KOPT-K1 (cell line): ENCODE measurements around the gene PATL1.
"Not testable (repeated sequence)": the region's sequence is repeated elsewhere in the genome, so short reads cannot be mapped to it uniquely, and the experiment has no call there.

Experiments used
- H3K27ac ChIP-seq: fragments of 200-600 bp; sonication (generic); 2 replicates; pipeline ENCODE4 v1.5.1; 2016; ENCODE audit warnings: antibody characterized with exemption, mild to moderate bottlenecking, low read depth, low read length; ENCODE audit not compliant: poor library complexity, severe bottlenecking
- H3K36me3 ChIP-seq: fragments of 200-600 bp; sonication (generic); 2 replicates; pipeline ENCODE4 v1.5.1; 2017; ENCODE audit warnings: antibody characterized with exemption, mild to moderate bottlenecking, low read length, moderate library complexity; ENCODE audit not compliant: insufficient read depth
- H3K9me3 ChIP-seq: fragments of 200-600 bp; sonication (generic); 2 replicates; pipeline ENCODE4 v1.5.1; 2017; ENCODE audit warnings: antibody characterized with exemption, low read length, mild to moderate bottlenecking; ENCODE audit not compliant: insufficient read depth, poor library complexity, severe bottlenecking

The PATL1 gene

DNA sequence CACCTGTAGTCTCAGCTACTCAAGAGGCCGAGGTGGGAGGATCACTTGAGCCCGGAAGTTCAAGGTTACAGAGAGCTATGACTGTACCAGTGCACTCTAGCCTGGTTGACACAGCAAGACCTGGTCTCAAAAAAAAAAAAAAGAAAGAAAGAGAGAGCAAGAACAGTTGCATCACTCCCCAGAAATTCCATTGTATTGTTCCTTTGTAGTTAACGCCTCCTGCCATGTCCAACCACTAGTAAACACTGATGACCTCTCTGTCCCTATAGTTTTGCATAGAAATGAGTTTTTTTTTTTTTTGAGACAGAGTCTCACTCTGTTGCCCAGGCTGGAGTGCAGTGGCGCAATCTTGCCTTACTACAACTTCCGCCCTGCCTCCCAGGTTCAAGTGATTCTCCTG lies 10.8 kb downstream of the PATL1 start:
- Histone ChIP-seq H3K9me3 (no peaks in the 10 kb centered on the region), H3K36me3 (peaks cover 100% of the 10 kb centered on the region), H3K27ac (no peak overlapping the region)

DNA sequence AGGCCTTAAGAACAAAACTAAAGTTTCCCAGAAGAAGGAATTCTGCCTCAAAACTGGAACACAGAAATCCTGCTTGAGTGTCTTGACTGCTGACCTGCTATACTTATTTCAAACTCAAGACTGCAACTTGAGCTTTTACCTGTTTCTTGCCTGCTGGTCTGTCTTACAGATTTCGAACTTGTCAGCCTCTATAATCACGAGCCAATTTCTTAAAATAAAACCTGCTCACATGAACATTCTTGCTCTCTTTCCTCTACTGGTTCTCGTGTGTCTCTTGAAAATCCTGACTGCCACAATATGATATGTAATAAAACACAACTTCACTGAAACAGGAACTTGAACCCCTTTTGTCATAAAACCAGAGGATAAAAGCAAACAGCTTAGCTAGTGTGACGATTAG lies 13.9 kb downstream of the PATL1 start:
- H3K9me3 ChIP-seq = no peaks in the 10 kb centered on the region
- H3K36me3 ChIP-seq = peaks cover 100% of the 10 kb centered on the region

DNA sequence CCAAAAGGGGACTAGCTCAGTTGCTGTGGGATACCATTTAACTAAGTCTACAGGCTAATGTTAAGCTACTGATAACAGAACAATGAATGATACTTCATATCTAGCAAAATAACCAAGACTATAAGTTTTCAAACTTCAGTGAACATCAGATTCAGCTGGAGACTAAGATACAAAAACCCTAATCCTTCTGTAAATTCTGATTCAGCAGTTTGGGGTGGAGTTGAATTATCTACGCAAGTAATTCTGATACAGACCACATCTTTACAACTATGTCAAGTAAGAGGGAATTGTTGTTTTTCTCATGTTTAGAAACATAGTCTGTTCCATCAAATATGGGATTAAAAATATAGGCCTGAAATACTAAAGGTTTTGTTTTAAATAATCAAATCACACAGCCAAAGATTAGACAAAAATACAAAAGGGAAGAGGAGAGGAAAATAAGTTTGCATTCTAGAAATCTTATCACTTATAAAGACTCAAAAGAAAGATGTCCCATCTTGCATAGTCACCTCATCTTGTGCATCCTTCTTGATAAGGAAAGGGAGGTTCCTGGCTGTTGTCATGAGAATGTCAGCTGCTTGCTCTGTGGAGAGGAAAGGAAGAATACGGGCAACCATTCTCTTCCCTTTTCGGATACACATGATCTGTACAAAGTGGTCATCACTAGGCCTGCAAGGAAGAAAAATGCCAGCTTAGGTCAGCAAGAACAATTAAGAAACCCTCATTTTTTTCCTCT lies 21.4 kb downstream of the PATL1 start:
- peaks cover 98% of the 10 kb centered on the region for H3K36me3 ChIP-seq
- H3K9me3 ChIP-seq = no peaks in the 10 kb centered on the region
- no peak overlapping the region for H3K27ac ChIP-seq

More for the DNA sequence above, 13.9 kb downstream of the PATL1 start:
- H3K27ac ChIP-seq = no peak overlapping the region

DNA sequence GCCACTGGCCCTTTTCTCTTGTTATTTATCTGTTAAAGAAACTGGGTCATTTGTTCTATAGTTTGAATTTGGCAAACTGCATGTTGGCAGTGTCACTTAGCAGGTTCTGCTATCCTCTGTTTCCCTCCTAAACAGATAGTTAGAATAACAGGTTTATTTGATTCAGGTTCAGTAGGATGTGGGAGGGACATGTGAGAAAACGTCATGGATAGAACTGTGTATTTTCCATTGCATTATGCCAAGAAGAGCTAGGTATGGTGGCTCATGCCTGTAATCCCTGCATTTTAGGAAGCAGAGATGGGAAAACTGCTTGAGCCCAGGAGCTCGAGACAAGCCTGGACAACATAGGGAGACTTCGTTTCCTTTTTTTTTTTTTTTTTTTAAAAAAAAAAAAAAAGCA lies 24.3 kb downstream of the PATL1 start:
- peaks cover 98% of the 10 kb centered on the region for H3K36me3 ChIP-seq
- H3K9me3 ChIP-seq = no peaks in the 10 kb centered on the region
- no peak overlapping the region for H3K27ac ChIP-seq

DNA sequence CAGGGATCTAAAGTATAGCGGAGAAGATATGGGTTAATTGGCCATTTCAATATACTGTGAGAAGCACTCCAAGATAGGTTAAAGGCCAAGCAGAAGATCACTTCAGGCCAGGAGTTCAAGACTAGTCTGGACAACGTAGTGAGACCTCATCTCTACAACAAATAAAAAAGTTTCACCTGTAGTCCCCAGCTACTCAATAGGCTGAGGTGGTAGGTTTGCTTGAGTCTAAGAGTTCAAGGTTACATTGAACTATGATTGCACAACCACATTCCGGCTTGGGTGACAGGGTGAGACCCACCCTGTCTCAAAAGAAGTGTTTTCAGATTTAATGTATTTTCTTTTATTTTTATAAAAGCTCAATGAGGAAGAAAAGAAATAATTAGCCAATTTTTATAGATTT lies 25.4 kb downstream of the PATL1 start:
- no peaks in the 10 kb centered on the region for H3K9me3 ChIP-seq
- H3K36me3 ChIP-seq = peaks cover 98% of the 10 kb centered on the region
- no peak overlapping the region for H3K27ac ChIP-seq

DNA sequence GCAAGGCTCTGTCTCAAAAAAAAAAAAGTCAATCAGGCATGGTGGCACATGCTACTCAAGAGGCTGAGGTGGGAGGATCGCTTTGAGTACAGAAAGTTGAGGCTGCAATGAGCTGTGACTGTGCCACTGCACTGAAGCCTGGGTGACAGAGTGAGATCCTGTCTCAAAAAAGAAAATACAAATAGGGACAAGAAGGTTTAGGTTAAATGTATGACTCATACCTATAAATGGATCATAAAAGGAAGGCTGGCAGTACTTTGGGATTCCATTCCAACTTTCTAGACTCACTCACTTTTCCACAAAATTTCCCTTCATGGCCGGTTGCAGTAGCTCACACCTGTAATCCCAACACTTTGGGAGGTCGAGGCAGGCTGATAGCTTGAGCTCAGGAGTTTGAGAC lies 27.7 kb downstream of the PATL1 start:
- Histone ChIP-seq H3K36me3 (peaks cover 97% of the 10 kb centered on the region), H3K27ac (no peak overlapping the region), H3K9me3 (no peaks in the 10 kb centered on the region)

DNA sequence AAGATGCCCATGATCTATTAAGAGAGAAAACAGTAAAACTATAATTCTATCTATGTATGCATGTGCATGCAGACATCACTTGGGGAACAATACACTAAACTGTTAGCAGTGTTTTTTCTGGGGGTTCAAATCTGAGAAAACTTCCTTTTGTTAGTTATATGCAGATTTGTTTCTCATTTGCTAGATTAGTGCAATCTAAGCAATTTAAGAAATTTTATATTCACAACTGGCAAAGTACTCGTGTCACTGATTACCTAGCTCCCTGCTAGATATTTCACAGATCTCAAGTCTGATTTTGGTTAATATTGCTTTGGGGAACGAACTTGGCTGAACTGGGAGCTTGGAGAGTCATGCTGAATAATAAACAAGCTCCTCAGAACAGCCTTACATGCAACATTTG lies 38.3 kb downstream of the PATL1 start:
- no peak overlapping the region for H3K27ac ChIP-seq
- peaks cover 20% of the 10 kb centered on the region for H3K36me3 ChIP-seq
- H3K9me3 ChIP-seq = no peaks in the 10 kb centered on the region

DNA sequence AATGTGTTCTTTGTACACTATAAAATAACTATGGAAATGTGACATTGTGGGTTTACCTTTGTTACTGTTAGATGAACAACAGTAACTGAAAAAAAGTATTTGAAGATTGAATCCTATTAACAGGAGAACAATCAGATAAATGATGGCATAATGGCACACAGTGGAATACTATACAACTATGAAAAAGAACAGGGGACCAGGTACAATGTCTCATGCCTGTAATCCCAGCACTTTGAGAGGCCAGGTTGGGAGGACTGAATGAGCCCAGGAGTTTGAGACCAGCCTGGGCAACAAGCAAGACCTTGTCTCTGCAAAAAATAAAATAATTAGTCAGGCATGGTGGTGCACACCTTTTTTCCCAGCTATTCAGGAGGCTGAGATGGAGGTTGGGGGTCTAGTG lies 38.8 kb downstream of the PATL1 start:
- Histone ChIP-seq H3K9me3 (no peaks in the 10 kb centered on the region), H3K36me3 (peaks cover 15% of the 10 kb centered on the region), H3K27ac (no peak overlapping the region)

DNA sequence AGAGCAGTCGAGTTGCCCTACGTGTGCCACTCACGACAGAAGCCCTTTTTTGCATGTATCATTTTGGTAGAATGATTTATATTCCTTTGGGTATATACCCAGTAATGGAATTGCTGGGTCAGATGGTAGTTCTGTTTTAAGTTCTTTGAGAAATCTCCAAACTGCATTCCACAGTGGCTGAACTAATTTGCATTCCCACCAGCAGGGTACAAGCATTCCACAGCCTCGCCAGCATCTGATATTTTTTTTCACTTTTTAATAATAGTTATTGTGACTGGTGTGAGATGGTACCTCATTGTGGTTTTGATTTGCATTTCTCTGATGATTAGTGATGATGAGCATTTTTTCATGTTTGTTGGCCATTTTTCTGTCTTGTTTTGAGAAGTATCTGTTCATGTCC lies 41.9 kb downstream of the PATL1 start:
- not testable (repeated sequence) for H3K36me3 ChIP-seq, H3K9me3 ChIP-seq, H3K27ac ChIP-seq

DNA sequence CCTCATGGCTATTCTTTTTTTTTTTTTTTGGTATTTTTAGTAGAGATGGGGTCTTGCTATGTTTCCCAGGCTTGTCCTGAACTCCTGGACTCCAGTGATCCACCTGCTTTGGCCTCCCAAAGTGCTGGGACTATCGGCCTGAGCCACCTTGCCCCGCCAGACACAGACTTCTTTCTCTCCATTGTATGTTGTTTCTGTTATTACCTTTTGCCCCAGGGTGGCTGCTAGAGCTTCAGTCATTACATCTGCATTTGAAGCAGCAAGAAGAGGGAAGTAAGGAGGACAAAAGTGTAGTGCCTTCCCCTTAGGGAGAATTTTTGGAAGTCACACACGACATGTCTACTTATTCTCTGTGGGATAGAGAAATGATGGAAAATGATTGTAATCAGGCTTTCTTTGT lies 43.1 kb downstream of the PATL1 start:
- Histone ChIP-seq H3K27ac (no peak overlapping the region), H3K36me3 (0 out of 2 replicates have a peak, but pooled peaks cover 7% of the 10 kb centered on the region), H3K9me3 (no peaks in the 10 kb centered on the region)

DNA sequence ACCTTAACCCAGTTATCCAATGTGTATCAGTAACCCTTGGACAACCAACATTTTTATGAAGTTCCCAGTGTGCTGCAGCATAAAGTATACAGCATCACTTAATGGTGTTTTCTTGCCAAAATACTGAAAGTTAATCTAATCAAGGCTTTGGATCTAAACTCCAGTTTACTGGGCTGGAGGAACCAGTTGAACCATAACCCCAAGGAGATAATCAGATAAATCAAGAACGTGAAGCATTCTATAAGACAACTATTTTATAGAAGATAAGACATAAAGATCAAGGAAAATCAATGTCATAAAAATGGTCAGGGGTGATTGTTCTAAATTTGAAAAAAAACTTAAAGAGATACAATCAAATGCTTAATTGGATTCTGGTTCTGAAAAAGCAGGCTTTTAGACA lies 51.0 kb downstream of the PATL1 start:
- Histone ChIP-seq H3K36me3 (peaks cover 11% of the 10 kb centered on the region), H3K27ac (no peak overlapping the region), H3K9me3 (no peaks in the 10 kb centered on the region)

DNA sequence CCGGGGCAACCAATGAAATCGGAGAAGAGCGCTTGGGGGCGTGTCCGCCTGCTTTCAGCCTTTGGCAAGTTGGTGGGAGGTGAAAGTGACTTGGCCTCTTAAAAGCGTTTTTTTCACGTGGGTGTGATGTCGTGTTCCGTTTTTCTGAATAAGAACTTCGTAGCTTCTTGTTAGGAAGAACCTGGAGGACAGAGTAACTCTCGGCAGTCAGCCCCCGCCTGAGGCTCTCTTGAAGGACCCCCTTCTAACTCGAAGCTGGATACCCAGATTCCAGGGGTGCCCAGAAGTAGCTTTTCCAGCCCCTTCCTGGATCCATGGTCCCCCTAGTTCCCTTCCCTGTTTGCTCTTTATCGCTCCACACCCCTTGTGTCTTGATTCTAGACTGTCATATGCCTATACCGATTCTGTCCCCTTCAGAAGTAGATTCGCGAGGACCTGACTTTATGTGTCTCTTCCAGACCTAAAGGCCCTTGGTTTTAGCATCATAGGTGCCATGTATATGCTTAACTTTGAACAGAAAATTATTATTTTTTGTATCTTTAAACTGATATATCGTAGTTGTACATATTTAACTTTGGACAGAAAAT lies 52.3 kb downstream of the PATL1 start:
- Histone ChIP-seq H3K36me3 (peaks cover 25% of the 10 kb centered on the region), H3K9me3 (no peaks in the 10 kb centered on the region), H3K27ac (peak overlapping the region; percentile 71)

DNA sequence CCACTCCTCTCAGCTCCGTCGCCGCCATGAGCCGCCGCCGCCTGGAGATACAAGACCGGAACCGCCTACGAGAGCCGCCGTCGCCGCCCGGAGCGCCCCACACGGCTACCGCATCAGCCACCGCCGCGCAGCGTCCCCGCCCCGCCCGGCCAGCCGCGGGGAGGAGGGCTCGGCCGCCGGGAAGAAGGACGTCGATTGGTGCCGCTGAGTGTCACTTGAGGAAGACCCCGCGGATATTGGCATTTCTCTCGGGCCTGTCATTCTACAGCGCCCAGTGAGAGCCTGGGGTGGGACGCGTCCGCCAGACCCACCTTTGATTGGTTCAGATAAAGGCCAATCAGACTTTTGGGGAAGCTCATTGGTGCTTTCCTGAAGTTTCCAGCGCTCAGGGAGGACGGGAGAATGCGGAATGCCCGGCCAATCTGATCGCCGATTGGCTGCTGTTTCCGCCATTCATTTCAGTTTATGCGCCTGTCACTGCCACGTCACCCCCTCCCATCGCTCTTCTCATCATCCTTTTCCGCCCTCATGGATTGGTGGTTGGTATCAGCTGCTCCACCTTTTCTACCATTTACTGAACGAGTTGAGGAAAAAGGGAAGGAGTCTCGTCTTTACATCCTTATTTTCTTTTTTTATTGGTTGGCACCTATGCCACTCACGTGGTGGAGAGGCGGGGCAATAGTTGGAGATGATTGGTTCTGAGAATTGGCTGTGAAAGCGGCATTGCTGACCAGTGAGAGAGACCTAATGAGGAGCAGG lies 53.0 kb downstream of the PATL1 start, which contains the start of gene OSBP:
OSBP (minus strand) TSS at position 138 of the 759 bp plus-strand sequence; CDS start at position 28, 110 bp downstream.
- Histone ChIP-seq H3K36me3 (peaks cover 29% of the 10 kb centered on the region), H3K9me3 (no peaks in the 10 kb centered on the region), H3K27ac (peak within 1 kb of the TSS; percentile 71)

DNA sequence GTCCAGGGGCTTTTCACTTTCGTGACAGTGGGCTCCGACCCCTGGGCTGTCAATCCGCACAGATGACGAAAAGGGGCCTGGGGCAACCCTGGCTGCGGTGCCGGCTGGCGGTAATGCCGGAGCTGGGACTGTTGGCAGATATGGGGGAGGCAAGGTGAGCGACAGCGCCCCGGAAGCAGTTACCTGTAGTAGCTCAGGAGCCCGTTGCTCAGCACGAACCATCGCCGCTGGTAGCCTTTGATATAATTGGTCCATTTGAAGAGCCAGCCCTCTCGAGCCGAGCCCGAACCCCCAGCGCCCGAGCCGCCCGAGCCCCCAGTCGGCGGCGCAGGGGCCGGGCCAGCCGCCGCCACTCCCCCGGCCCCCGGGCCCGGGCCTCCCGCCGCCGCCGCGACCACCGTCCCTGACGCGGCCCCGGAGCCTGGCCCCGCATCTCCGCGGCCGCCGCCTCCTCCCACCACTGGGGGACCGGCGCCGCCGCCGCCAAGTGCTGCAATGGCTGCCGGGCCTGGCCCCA lies 53.7 kb downstream of the PATL1 start:
- Histone ChIP-seq H3K9me3 (no peaks in the 10 kb centered on the region), H3K27ac (peak overlapping the region; percentile 65), H3K36me3 (peaks cover 35% of the 10 kb centered on the region)
